ENCODE results near the gene KAT5.

DNA sequence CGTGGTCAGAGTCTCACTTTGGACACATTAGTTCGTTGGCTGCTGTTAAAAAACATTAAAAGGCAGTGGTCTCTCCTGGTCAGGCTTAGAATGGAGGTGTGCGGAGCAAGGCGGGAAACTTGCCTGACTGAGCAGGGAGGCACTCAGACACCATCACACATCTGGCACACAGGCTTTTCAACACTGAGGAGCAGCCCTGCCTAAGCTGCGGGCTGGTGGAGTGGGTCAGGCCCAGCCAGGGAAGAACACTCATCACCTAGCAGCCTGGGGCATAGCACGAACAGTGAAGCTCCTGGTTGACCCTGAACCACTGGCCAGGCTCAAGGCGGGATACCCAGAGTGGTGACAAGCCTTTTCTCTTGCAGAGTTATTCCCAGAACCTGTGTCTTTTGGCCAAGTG is 4.2 kb downstream of the KAT5 start:
- TF ChIP-seq POLR2A (IDR thresholded peaks at IDR 0.05): no peak
- TF ChIP-seq, protein P1, sequence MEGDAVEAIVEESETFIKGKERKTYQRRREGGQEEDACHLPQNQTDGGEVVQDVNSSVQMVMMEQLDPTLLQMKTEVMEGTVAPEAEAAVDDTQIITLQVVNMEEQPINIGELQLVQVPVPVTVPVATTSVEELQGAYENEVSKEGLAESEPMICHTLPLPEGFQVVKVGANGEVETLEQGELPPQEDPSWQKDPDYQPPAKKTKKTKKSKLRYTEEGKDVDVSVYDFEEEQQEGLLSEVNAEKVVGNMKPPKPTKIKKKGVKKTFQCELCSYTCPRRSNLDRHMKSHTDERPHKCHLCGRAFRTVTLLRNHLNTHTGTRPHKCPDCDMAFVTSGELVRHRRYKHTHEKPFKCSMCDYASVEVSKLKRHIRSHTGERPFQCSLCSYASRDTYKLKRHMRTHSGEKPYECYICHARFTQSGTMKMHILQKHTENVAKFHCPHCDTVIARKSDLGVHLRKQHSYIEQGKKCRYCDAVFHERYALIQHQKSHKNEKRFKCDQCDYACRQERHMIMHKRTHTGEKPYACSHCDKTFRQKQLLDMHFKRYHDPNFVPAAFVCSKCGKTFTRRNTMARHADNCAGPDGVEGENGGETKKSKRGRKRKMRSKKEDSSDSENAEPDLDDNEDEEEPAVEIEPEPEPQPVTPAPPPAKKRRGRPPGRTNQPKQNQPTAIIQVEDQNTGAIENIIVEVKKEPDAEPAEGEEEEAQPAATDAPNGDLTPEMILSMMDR (IDR thresholded peaks at IDR 0.05): no peak
